ENCODE measurements around the gene ABCA13. TPM values are rescaled to one million over a fixed set of nuclear protein-coding genes. Genes with fewer than 3 reads are reported as not detected.

The ABCA13 gene
- polyA plus RNA-seq, 10 donors = 0.01 to 0.25 (median 0.13) TPM

- no peak for DNase-seq
These were observed 457.6 kb downstream of the ABCA13 start for GRCh38 chr7:48628793-48629349.

- DNase-seq = no peak
These were observed 462.9 kb downstream of the ABCA13 start for GRCh38 chr7:48634116-48634632.

- DNase-seq = no peak
These were observed 464.5 kb downstream of the ABCA13 start for GRCh38 chr7:48635796-48636195.

DNA sequence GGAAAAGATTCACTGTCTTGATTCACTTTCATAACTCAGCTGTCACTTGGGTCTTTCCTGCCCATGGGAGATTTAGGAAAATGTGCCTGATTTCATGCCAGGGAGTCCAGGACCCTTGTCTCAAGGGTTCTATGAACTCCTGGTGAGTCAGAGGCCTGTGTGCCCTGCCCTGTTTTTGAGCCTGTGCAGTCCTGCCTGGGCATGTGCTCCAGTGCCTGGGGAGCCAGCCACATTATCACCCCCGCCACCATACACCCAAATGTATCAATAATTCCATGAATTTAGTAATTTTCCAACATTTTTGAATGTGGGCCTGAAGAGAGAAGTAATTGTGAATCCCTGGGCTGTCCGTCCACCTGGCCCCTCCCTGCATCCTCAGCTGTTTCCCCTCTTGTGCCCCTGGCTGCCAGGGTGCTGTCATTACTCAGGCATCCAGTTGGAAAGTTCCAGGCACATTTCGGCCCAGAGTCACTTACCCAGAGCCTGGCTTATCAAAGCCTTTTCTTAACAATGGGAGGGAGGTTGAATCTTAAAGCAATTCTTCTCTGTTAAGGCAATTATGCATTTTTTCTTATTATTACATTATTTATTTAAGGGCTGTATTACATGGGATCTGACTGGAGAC is 465.2 kb downstream of the ABCA13 start:
- DNase-seq = no peak

GRCh38 chr7:48637382-48637781 is 466.1 kb downstream of the ABCA13 start:
- no peak for DNase-seq

DNA sequence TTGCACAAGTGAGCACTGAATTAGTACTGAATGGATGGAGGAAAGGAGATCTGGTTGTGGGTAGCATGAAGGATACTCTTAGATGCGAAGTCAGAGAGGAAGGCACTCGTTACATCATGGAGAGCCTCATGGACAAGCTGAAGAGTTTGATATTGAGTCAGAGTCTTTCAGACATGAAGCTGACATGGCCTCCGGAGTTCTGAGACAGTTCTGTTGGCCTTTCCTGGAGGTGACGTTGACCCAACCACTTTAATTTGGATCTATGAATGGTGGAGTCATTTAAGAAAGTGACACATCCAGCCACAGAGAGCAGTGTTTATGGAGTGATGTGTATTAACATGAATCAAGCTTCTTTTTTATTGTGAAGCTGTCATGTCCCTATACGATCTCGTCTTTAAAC is 466.8 kb downstream of the ABCA13 start:
- no peak for DNase-seq

- DNase-seq = no peak
These were observed 472.3 kb downstream of the ABCA13 start for GRCh38 chr7:48643431-48644013.

DNA sequence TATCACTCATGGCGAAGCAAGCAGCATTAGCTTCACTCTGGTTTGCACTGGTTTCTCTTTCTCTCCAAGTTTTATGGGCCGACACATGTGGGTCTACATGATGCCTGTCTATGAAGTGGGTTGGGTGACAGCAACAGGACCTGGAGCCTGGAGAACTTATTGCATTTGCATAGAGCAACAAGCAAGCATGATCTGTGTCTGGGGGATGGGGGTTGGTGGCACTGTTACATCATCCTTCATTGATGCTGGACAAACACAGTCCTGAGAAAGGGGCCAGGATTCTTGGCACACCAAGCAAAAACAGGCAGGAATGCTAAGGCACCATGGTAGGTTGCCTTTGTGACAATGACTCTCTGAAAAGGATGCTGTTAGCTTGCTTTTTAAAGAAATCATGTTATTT is 486.9 kb downstream of the ABCA13 start:
- no peak for DNase-seq

DNA sequence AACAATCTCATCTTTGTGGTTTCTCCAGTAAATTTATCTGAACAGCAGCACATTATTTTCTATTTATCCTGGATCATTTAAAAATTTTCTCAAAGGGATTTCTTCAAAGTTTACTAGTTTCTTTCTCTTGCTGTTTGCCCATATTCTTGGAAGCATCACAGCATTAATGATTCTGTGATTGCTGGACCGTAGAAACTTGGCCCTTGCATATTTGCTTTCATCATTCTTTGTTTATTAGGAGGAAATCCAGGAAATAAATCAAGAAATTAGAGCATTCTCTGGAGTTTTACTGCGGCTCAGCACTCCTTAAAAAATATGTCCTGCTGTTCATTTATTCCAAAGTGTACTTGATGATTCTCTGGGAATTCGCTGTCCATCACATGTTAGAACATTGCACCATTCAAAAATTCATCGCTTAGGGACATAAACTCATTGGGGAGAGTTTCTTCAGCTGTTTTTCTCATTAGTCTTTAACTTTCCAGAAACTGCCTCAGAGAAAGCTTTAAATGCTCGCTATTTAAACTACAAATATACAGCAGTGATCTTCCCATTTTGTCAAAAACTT is 489.1 kb downstream of the ABCA13 start:
- peak; percentile 41 to 77 (median 48) for DNase-seq

- DNase-seq = no peak
These were observed 493.0 kb downstream of the ABCA13 start for GRCh38 chr7:48664241-48664640.

GRCh38 chr7:48665353-48666135 is 494.3 kb downstream of the ABCA13 start:
- DNase-seq = no peak

DNA sequence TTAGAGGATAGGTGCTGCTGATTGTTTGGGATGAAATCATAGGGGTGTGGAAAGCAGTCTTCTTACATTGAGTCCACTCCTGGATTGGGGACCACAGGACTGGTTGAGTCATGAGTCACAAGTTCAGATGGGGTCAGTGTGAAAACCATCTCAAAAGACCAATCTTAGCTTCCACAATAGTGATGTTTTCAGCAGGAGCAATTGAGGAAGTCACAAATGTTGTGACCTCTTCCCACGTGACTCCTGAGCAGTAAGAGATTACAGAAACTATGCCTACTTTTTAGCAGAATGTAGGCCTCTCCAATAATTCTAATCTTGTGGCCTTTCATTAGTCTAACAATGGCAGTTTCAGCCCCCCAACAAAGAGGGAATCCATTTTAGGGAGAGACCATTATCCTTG is 496.1 kb downstream of the ABCA13 start:
- DNase-seq = no peak

DNA sequence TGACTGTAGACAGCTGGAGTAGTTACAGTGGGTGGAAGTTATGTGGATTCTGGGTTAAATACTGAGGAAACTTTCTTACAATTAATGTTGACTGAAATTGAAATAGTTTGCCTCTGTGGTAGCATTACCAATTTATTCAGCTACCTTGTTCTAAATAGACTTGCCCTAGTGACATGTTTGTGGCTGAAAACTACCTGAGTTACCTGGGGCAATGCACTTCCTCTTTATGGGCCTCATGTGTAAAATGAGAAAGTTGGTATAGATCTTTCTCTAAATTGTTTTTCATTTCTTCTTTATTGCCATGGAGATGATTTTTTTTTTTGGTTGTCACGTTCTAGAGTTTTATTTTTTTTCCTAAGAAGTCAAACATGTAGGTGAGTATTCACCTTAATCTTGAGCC is 500.4 kb downstream of the ABCA13 start:
- DNase-seq = no peak

GRCh38 chr7:48681006-48681405 is 509.7 kb downstream of the ABCA13 start:
- no peak for DNase-seq

DNA sequence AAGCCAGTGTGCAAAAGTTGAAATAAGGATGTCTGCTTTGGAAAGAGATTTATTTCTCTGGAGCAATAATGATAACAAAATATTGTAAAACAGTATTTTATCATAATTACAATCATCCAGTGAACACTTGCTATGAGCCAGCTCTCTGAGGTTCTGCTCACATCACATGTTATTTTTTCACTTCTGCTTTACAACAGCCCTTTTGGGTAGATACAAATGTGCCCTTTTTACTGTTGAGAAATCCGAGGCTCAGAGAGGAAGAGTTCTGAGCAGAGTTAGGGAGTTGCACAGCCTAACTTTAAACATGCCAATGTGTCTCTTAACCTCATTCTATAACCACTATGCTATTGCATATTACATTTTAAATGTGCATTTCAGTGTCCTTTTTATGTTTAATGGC is 520.5 kb downstream of the ABCA13 start:
- no peak for DNase-seq

Other genes with a start within 250 kb of the ABCA13 start
- 1 to 10 TPM in 2 of 10 donors, under 1 TPM in 8; 0.14 to 1.4 (median 0.67) TPM for gene PKD1L1, start 223.0 kb upstream of the ABCA13 start, polyA plus RNA-seq (ENCODE audit: insufficient read length in 10 of 10)
- gene HUS1, start 191.8 kb upstream of the ABCA13 start, polyA plus RNA-seq (ENCODE audit: insufficient read length in 10 of 10) = 10 to 100 TPM; 13.0 to 23.1 (median 17.5) TPM
- not detected for gene SUN3, start 142.4 kb upstream of the ABCA13 start, polyA plus RNA-seq (ENCODE audit: insufficient read length in 10 of 10)
- gene C7orf57, start 135.9 kb upstream of the ABCA13 start, polyA plus RNA-seq (ENCODE audit: insufficient read length in 10 of 10) = under 1 TPM in 8 of 10 donors, not detected in 2; 0.08 to 0.36 (median 0.22) TPM
- gene UPP1, start 82.2 kb upstream of the ABCA13 start, polyA plus RNA-seq (ENCODE audit: insufficient read length in 10 of 10) = 1 to 10 TPM in 9 of 10 donors, under 1 TPM in 1; 0.95 to 4.6 (median 2.0) TPM